HG03442 (cell line): ENCODE results near the gene SLC39A5.

Experiments
- ATAC-seq: cut with Tn5 transposase; IDR thresholded peaks from one replicate; pipeline ENCODE4 v1.9.1; 2021; ENCODE audit warnings: mild to moderate bottlenecking, moderate library complexity; ENCODE audit not compliant: unreplicated experiment

Gene SLC39A5

GRCh38 chr12:56212361-56212760 is 17.5 kb upstream of the SLC39A5 start:
- ATAC-seq = no peak

GRCh38 chr12:56213878-56214277 is 16.0 kb upstream of the SLC39A5 start:
- ATAC-seq = no peak

GRCh38 chr12:56216461-56216860 is 13.4 kb upstream of the SLC39A5 start:
- no peak for ATAC-seq

GRCh38 chr12:56219840-56220239 is 10.0 kb upstream of the SLC39A5 start:
- ATAC-seq = no peak

DNA sequence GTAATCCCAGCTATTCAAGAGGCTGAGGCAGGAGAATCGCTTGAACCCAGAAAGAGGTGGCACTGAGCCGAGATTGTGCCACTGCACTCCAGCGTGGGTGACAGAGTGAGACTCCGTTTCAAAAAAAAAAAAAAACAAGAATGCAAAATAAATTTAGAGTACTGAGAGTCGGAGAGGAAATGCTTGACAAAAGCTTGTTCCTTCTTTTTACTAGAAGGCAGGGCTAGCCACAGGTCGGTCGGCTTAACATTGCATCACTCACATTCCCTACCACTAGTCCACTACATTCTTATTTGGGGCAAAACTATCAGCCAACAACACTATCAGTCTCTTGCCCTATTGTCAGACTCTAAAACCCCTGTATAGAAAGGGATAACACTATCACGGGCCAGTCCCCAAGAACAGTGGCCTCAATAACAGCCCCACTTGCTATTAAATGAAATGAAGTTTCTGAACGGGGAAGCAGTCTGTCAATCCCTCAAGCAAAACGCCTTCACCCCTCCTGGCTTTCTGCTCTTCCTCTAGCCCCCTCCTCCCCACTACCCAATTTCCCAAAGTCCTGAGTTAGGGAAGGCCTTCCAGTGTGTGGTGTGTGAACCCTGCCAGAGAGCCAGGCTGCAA is 9.1 kb upstream of the SLC39A5 start:
- no peak for ATAC-seq

GRCh38 chr12:56221232-56221756 is 8.6 kb upstream of the SLC39A5 start:
- ATAC-seq = peak; percentile 18

GRCh38 chr12:56221757-56222530 is 7.9 kb upstream of the SLC39A5 start, which contains the start of gene RNF41:
RNF41 (minus strand) TSS chr12:56221922; CDS start chr12:56214047, 7,875 bp downstream.
- ATAC-seq = peak; percentile 71

- ATAC-seq = no peak
Measured at GRCh38 chr12:56222531-56222895, 7.3 kb upstream of the SLC39A5 start.

GRCh38 chr12:56223571-56224101 is 6.2 kb upstream of the SLC39A5 start:
- no peak for ATAC-seq

GRCh38 chr12:56224102-56224701 is 5.6 kb upstream of the SLC39A5 start, which contains the start of gene NABP2:
NABP2 (plus strand) TSS chr12:56224342; CDS start chr12:56224857, 515 bp downstream.
- peak; percentile 70 for ATAC-seq

DNA sequence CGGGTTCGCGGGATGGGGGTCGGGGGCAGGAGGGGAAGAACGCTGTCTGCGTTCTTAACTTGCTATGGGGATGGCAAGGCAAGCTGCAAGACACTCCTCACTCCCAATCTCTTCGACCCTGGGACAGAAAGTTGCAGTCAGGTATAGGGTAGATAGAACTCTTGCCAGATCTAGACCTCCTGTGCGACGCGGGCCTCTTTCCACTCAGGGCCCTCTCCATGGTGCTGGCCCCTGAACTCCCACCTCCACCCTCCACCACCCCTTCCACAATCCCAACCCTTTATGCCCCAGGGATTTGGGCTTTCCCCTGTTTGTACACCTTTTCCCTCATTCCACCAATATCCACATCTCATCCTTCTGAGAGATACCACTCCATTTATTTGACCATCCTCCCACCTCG is 4.9 kb upstream of the SLC39A5 start:
- ATAC-seq = no peak

DNA sequence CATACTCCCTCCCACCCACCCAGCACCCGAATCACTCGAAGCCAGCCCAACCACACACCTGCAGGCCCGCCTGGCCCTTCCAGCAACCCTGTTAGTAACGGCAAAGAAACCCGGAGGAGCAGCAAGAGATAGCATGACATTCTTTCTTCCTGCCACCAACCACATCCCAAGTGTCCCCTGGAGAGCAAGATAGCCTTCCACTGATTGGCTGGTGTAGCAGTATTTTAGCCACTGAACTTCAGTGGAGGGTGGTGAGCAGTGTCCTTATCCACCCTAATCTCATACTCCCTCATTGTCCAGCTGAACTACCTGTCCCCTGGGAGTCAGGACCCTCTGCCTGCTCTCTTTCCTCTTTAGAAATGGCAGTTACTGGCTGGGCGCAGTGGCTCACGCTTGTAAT is 769 bp upstream of the SLC39A5 start:
- no peak for ATAC-seq

- no peak for ATAC-seq
Measured at GRCh38 chr12:56230432-56231183, 757 bp downstream of the SLC39A5 start.

DNA sequence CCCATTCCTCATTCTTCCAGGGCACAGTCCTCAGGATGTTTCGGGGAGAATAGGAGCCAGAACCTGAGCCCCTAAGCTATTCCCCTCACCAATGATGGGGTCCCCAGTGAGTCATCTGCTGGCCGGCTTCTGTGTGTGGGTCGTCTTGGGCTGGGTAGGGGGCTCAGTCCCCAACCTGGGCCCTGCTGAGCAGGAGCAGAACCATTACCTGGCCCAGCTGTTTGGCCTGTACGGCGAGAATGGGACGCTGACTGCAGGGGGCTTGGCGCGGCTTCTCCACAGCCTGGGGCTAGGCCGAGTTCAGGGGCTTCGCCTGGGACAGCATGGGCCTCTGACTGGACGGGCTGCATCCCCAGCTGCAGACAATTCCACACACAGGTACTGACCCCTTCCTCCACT is 1.3 kb downstream of the SLC39A5 start:
- ATAC-seq = no peak

- ATAC-seq = no peak
Measured at GRCh38 chr12:56234746-56235436, 5.0 kb downstream of the SLC39A5 start.

- no peak for ATAC-seq
Measured at GRCh38 chr12:56236091-56236490, 6.2 kb downstream of the SLC39A5 start.

DNA sequence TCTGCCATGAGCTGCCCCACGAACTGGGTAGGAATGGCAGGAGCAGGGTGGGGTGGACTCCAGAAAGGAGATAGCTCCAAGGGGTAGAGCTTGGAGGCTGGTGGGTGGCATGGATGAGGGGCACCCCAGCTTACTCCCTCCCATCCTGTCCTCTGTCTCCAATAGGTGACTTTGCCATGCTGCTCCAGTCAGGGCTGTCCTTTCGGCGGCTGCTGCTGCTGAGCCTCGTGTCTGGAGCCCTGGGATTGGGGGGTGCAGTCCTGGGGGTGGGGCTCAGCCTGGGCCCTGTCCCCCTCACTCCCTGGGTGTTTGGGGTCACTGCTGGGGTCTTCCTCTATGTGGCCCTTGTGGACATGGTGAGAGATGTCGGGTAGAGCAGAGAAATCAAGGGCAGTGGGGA is 7.1 kb downstream of the SLC39A5 start:
- no peak for ATAC-seq

- no peak for ATAC-seq
Measured at GRCh38 chr12:56237552-56237951, 7.7 kb downstream of the SLC39A5 start.

DNA sequence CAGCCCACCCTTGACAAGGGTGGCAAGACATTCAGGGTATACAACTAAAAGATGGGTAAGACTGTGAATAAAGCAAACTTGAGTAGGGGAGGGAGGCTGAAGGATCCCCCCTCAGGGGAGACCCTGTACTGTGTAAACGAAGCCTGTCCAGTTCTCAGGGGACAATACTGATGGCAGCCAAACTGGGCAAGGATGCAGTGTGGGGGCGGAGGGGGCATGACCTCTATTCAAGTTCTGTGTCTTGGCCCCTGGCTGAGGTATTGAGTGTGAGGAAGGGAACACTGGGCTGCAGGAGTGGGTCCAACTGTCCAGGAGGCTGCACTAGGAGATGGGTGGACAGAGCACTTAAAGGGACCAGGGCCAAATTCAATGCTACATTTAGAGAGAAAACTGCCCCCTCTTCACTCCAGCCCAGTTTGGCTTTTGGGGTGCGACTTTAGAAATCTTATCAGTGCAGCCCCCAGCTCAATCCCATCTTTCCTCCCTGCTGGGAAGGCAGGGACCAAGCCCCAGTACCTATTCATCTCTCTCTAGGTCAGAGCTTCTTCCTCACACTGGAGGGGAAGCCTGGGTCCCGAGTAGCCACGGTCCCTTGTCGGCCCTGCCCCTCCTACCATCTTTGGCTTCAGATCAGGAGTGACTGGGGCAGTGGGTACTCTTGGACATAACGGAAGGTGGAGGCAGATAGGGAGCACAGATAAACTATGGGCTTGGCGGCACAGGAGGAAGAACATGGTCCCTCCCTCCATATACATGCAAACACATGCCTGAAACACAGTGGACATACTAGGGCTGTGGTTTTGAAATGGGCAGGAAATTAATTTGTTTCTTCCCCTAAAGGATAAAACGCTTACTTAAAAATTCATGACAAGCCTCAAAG is 11.8 kb downstream of the SLC39A5 start:
- ATAC-seq = no peak
